Amygdala (tissue), 56 donors: ENCODE measurements around the gene INTS12.

ENCODE experiments used
- DNase-seq, 56 donors: peaks; one replicate each; lab custom pipeline; 2025; lab: John Stamatoyannopoulos, UW

Gene INTS12

DNA sequence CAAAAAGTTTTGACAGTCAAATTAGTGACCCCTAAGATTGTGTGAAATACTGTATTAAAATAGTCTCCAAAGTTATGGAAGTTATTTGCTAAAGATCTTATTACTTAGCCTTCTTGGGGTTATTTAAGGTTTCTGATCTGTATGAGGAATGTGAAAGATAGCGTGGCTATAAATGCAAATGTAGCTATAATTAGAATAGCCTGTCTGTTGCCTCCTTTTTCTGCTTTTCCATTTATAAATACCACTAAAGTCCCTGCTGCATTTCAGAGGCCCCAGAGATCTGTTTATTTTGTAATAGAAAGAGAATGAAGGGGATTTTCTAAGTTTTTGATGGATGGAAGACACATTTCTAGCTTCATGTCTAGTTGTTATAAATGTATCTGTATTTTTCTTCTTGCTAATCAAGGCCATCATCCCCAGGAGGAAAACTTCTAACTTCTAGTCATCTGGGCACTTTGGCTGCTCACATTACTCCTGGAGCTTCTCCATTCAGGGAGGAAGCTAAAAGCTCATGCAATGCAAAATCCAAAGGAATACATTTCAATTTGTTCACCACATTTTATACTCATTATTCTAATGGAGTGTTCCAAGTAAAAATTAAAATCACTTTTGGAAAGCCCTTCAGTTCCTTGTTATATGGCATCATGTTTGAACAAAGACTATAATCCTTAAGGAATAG, 73.9 kb downstream of the INTS12 start:
- DNase-seq, result no peak

DNA sequence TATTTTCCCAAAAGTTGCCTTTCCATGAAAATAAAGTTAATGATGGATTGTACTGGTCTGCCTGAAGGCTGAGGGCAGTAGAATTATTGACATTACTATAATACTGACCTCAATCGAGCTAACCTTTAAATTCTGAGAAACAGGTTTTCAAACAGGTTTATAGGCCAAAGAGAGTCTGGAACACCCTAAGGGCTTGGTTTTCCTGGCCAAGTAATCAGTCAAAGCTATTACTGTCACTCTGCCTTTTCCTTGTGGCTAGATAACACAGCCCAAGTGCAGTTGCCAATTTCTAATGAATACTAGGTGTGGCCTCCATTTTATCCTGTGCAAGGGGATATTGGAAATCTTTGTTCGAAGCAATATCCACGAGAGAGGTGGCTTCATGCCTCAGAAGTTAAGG, 75.2 kb downstream of the INTS12 start:
- DNase-seq, result no peak
